Fibroblast of the aortic adventitia (primary cell): ENCODE data around the gene CCDC17. TPM values are rescaled to one million over a fixed set of nuclear protein-coding genes. Genes with fewer than 3 reads are reported as not detected.

Experiments
- DNase-seq: peaks from one replicate; pipeline ENCODE4 v3.0.0-alpha.2; 2010; ENCODE audit warnings: low read depth
- H3K4me3 ChIP-seq: 2 replicates; pipeline ENCODE4 v1.5.1; 2011; ENCODE audit warnings: low read depth, mild to moderate bottlenecking, control low read depth, low read length, moderate library complexity
- CTCF ChIP-seq: IDR thresholded peaks from 2 replicates; pipeline ENCODE4 v1.5.1; 2011; ENCODE audit warnings: mild to moderate bottlenecking, low read length, control low read depth, inconsistent platforms; ENCODE audit not compliant: insufficient read depth
- total RNA-seq: library from RNA; depleted of rRNA; stranded (reverse); fragments of >200 nt; gene quantifications from 2 replicates; pipeline ENCODE4 v1.2.3, GENCODE V29; 2012; ENCODE audit warnings: low replicate concordance

The CCDC17 gene
- total RNA-seq, 1 donor, result 0.72 TPM

GRCh38 chr1:45644661-45645060, 20.8 kb upstream of the CCDC17 start:
- no peak for TF ChIP-seq CTCF
- no peak overlapping the region for H3K4me3 ChIP-seq
- no peak for DNase-seq

- no peak for DNase-seq
- H3K4me3 ChIP-seq, result no peak overlapping the region
- no peak for TF ChIP-seq CTCF
Measured at GRCh38 chr1:45643978-45644377, 20.1 kb upstream of the CCDC17 start.

- no peak for TF ChIP-seq CTCF
- DNase-seq, result no peak
- H3K4me3 ChIP-seq, result no peak overlapping the region
Measured at GRCh38 chr1:45643321-45643720, 19.5 kb upstream of the CCDC17 start.

GRCh38 chr1:45640293-45640692, 16.4 kb upstream of the CCDC17 start:
- TF ChIP-seq CTCF, result no peak
- no peak for DNase-seq
- no peak overlapping the region for H3K4me3 ChIP-seq

- DNase-seq, result no peak
- TF ChIP-seq CTCF, result no peak
- no peak overlapping the region for H3K4me3 ChIP-seq
Measured at GRCh38 chr1:45635211-45635610, 11.4 kb upstream of the CCDC17 start.

GRCh38 chr1:45630429-45630828, 6.6 kb upstream of the CCDC17 start:
- no peak for TF ChIP-seq CTCF
- no peak for DNase-seq
- H3K4me3 ChIP-seq, result no peak overlapping the region

- DNase-seq, result no peak
- TF ChIP-seq CTCF, result no peak
- H3K4me3 ChIP-seq, result no peak overlapping the region
Measured at GRCh38 chr1:45629035-45629434, 5.2 kb upstream of the CCDC17 start.
